GM18951 (cell line): ENCODE measurements around the gene NPAS3.

Experiments used
- POLR2A ChIP-seq: IDR thresholded peaks from 4 replicates; pipeline ENCODE4 v1.6.1; 2011; ENCODE audit warnings: mild to moderate bottlenecking; ENCODE audit not compliant: insufficient read length, insufficient read depth; ENCODE audit errors: extremely low read depth
- in situ Hi-C: fragments of 300-500 bp; cut with MboI; formaldehyde crosslinking; loops from one replicate; pipeline ENCODE4 v1.12.0; 2022; ENCODE audit warnings: low sequenced_read_pairs, mixed read lengths, inconsistent platforms; ENCODE audit not compliant: unreplicated experiment

The NPAS3 gene

GRCh38 chr14:33009673-33010072, 71.0 kb downstream of the NPAS3 start:
- TF ChIP-seq POLR2A = no peak
- in situ Hi-C loops = no loop called here

GRCh38 chr14:33010495-33010894, 71.8 kb downstream of the NPAS3 start:
- in situ Hi-C loops = no loop called here
- TF ChIP-seq POLR2A = no peak

GRCh38 chr14:33014710-33015109, 76.0 kb downstream of the NPAS3 start:
- in situ Hi-C loops = no loop called here
- no peak for TF ChIP-seq POLR2A

- in situ Hi-C loops = no loop called here
Observed at GRCh38 chr14:33016613-33017012, 77.9 kb downstream of the NPAS3 start.

GRCh38 chr14:33017016-33017415, 78.3 kb downstream of the NPAS3 start:
- in situ Hi-C loops = no loop called here
- no peak for TF ChIP-seq POLR2A

More at GRCh38 chr14:33016613-33017012, 77.9 kb downstream of the NPAS3 start:
- TF ChIP-seq POLR2A = no peak

- in situ Hi-C loops = no loop called here
- TF ChIP-seq POLR2A = no peak
Observed at GRCh38 chr14:33019346-33019745, 80.7 kb downstream of the NPAS3 start.

- no peak for TF ChIP-seq POLR2A
- in situ Hi-C loops = no loop called here
Observed at GRCh38 chr14:33026850-33027430, 88.3 kb downstream of the NPAS3 start.

- in situ Hi-C loops = no loop called here
- no peak for TF ChIP-seq POLR2A
Observed at GRCh38 chr14:33029511-33029910, 90.8 kb downstream of the NPAS3 start.

GRCh38 chr14:33030386-33030785, 91.7 kb downstream of the NPAS3 start:
- TF ChIP-seq POLR2A = no peak
- in situ Hi-C loops = no loop called here

- in situ Hi-C loops = no loop called here
- no peak for TF ChIP-seq POLR2A
Observed at GRCh38 chr14:33035416-33036194, 96.9 kb downstream of the NPAS3 start.

GRCh38 chr14:33039311-33039710, 100.6 kb downstream of the NPAS3 start:
- TF ChIP-seq POLR2A = no peak
- in situ Hi-C loops = no loop called here

GRCh38 chr14:33040372-33041140, 101.9 kb downstream of the NPAS3 start:
- in situ Hi-C loops = no loop called here
- TF ChIP-seq POLR2A = no peak

- in situ Hi-C loops = no loop called here
- TF ChIP-seq POLR2A = no peak
Observed at GRCh38 chr14:33042591-33042990, 103.9 kb downstream of the NPAS3 start.
